ENCODE data around the gene HPSE2. TPM values are rescaled to one million over a fixed set of nuclear protein-coding genes. Genes with fewer than 3 reads are reported as not detected.

The HPSE2 gene
- total RNA-seq, 2 donors from 2014 or later: 2.4 to 4.7 TPM

DNA sequence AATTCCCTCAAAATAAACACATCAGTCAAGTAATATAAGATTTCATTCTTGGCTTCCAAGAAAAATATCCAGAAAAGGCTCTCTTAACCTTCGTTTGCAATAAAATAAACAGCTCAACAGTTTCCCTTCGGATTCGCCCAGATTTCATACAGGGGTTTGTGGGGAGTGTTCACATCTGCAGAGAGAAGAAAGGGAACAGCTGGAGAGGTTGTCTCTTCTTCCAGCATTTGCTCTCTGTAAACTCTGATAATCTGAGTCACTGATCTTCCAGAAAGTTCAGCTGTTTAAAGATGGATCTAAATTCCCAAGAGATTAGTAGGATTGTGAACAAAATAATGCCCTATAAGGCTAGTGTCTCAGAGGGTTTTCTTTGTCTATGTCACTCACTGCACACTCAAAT lies 277.9 kb downstream of the HPSE2 start:
- H3K36me3 ChIP-seq: no peaks in the 10 kb centered on the region
- TF ChIP-seq CTCF (IDR thresholded peaks at IDR 0.05): no peak
- no peak for TF ChIP-seq POLR2AphosphoS5 (IDR thresholded peaks at IDR 0.05)
- TF ChIP-seq POLR2A (IDR thresholded peaks at IDR 0.05): no peak
- no peaks in the 10 kb centered on the region for H3K27me3 ChIP-seq (replicated peaks; ENCODE audit: insufficient read depth)
- no peaks in the 10 kb centered on the region for H3K9me3 ChIP-seq
- WGBS: 27% methylated on average over 3 of the region's 3 CpGs
- H3K4me3 ChIP-seq: no peak overlapping the region
- no peaks in the 10 kb centered on the region for H3K4me1 ChIP-seq (replicated peaks)
- H3K27ac ChIP-seq: no peak overlapping the region
- DNase-seq (ENCODE audit: low spot score): no peak
- intact Hi-C loops (cut with DNase I): loop anchor here (10.0 kb wide), 1 partner anchor 277 kb away; the partner anchor contains the start of gene HPSE2

GRCh38 chr10:98956576-98957260 lies 278.9 kb downstream of the HPSE2 start:
- WGBS: 42% methylated on average over 4 of the region's 4 CpGs
- TF ChIP-seq POLR2A (IDR thresholded peaks at IDR 0.05) (no peak), POLR2AphosphoS5 (IDR thresholded peaks at IDR 0.05) (no peak), CTCF (IDR thresholded peaks at IDR 0.05) (no peak)
- intact Hi-C loops (cut with DNase I): loop anchor here (10.0 kb wide), 1 partner anchor 278 kb away; the partner anchor contains the start of gene HPSE2
- Histone ChIP-seq H3K9me3 (no peaks in the 10 kb centered on the region), H3K4me1 (replicated peaks) (no peaks in the 10 kb centered on the region), H3K4me3 (no peak overlapping the region), H3K36me3 (no peaks in the 10 kb centered on the region), H3K27me3 (replicated peaks; ENCODE audit: insufficient read depth) (no peaks in the 10 kb centered on the region), H3K27ac (no peak overlapping the region)
- DNase-seq (ENCODE audit: low spot score): no peak

- TF ChIP-seq POLR2AphosphoS5 (IDR thresholded peaks at IDR 0.05): no peak
- TF ChIP-seq POLR2A (IDR thresholded peaks at IDR 0.05): no peak
- TF ChIP-seq CTCF (IDR thresholded peaks at IDR 0.05): no peak
- H3K4me1 ChIP-seq (replicated peaks): no peaks in the 10 kb centered on the region
- no peak overlapping the region for H3K27ac ChIP-seq
- H3K27me3 ChIP-seq (replicated peaks; ENCODE audit: insufficient read depth): no peaks in the 10 kb centered on the region
- intact Hi-C loops (cut with DNase I): loop anchor here (10.0 kb wide), 1 partner anchor 282 kb away; the partner anchor contains the start of gene HPSE2
- no peak for DNase-seq (ENCODE audit: low spot score)
- no peaks in the 10 kb centered on the region for H3K36me3 ChIP-seq
- no peak overlapping the region for H3K4me3 ChIP-seq
- H3K9me3 ChIP-seq: no peaks in the 10 kb centered on the region
- WGBS: 92% methylated on average over 6 of the region's 6 CpGs
Observed at GRCh38 chr10:98953251-98953650, 282.4 kb downstream of the HPSE2 start.

- no peak overlapping the region for H3K27ac ChIP-seq
- H3K27me3 ChIP-seq (replicated peaks; ENCODE audit: insufficient read depth): no peaks in the 10 kb centered on the region
- H3K4me1 ChIP-seq (replicated peaks): no peaks in the 10 kb centered on the region
- no peak for DNase-seq (ENCODE audit: low spot score)
- WGBS: 37% methylated on average over 2 of the region's 2 CpGs
- no peaks in the 10 kb centered on the region for H3K9me3 ChIP-seq
- TF ChIP-seq CTCF (IDR thresholded peaks at IDR 0.05) (no peak), POLR2A (IDR thresholded peaks at IDR 0.05) (no peak), POLR2AphosphoS5 (IDR thresholded peaks at IDR 0.05) (no peak)
- H3K4me3 ChIP-seq: no peak overlapping the region
- intact Hi-C loops (cut with DNase I): loop anchor here (10.0 kb wide), 1 partner anchor 283 kb away; the partner anchor contains the start of gene HPSE2
- H3K36me3 ChIP-seq: no peaks in the 10 kb centered on the region
Observed at GRCh38 chr10:98951269-98952000, 284.2 kb downstream of the HPSE2 start.
